ENCODE measurements around the gene E2F3. TPM values are rescaled to one million over a fixed set of nuclear protein-coding genes. Genes with fewer than 3 reads are reported as not detected.

E2F3 gene
- total RNA-seq, 1 experiment from 2014 or later: 35.7 TPM

DNA sequence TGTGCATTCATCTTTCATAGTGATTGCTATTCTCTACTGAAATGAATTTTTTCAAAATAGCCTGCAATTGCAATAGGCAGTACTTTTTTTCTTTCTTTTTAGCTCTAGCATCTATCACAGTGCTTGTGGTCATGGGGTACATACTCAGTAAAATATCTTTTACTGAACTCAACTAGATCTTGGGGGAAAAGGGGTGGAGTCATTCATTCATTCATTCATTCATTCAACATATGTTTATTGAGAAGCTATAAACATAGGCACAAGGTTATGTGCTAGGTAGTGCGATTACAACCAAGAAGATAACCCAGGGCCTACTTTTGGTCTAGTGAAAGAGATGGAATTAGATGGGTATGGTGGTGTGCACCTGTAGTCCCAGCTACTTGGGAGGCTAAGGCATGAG, 131.2 kb downstream of the E2F3 start:
- H3K56ac ChIP-seq (ENCODE audit: insufficient read length, low read depth, low read length): no peak overlapping the region
- no peak overlapping the region for H3K9ac ChIP-seq (ENCODE audit: extremely low read depth, insufficient read length, low read length)
- no peak overlapping the region for H2BK120ac ChIP-seq (ENCODE audit: low read depth, low read length, poor library complexity, severe bottlenecking)
- H3K4me2 ChIP-seq (ENCODE audit: insufficient read depth, insufficient read length, low read length): no peak overlapping the region
- no peak overlapping the region for H2AK5ac ChIP-seq (ENCODE audit: insufficient read length, low read length)
- DNase-seq: no peak
- peaks cover 17 to 18% of the 10 kb centered on the region in 2 experiments for H3K4me1 Mint-ChIP-seq
- no peaks in the 10 kb centered on the region for H3K9me3 Mint-ChIP-seq
- no peak overlapping the region for H4K5ac ChIP-seq (ENCODE audit: insufficient read length, low read depth, low read length)
- H2BK15ac ChIP-seq (ENCODE audit: low read depth, low read length): no peak overlapping the region
- H3K18ac ChIP-seq (ENCODE audit: insufficient read length, low read depth, low read length): no peak overlapping the region
- H3K27ac Mint-ChIP-seq: no peak overlapping the region; a peak in 1 of 7 replicates
- no peak overlapping the region for H2AFZ ChIP-seq (ENCODE audit: low read length)
- no peaks in the 10 kb centered on the region for H3K23me2 ChIP-seq (ENCODE audit: insufficient read length, low read depth, low read length, poor library complexity, severe bottlenecking)
- no peaks in the 10 kb centered on the region for H4K20me1 ChIP-seq (ENCODE audit: control insufficient read depth, insufficient read depth, insufficient read length)
- H4K8ac ChIP-seq (replicated peaks; ENCODE audit: insufficient read length, low read depth, low read length): no peak overlapping the region
- no peaks in the 10 kb centered on the region for H3K27me3 Mint-ChIP-seq (ENCODE audit: low read depth)
- no peaks in the 10 kb centered on the region for H3K27me3 ChIP-seq (ENCODE audit: insufficient read depth, low read length)
- no peak overlapping the region for H3T11ph ChIP-seq (ENCODE audit: low read length)
- no peak overlapping the region for H2BK12ac ChIP-seq (ENCODE audit: insufficient read length, low read depth, low read length)
- H3K4me3 Mint-ChIP-seq: no peak overlapping the region
- peaks cover 0 to 10% (median 6%) of the 10 kb centered on the region in 3 experiments; a peak in 5 of 7 replicates for H3K36me3 Mint-ChIP-seq (ENCODE audit: insufficient read depth in 1 of 3, low read depth in 3 of 3)
- no peak overlapping the region for H3K27ac ChIP-seq (ENCODE audit: insufficient read length, low read depth, low read length)
- no peak overlapping the region for H3K4ac ChIP-seq (ENCODE audit: low read depth, low read length)
- no peak overlapping the region for H3K23ac ChIP-seq (ENCODE audit: insufficient read length, low read depth, low read length)
- H2BK5ac ChIP-seq (ENCODE audit: insufficient read length, low read length): no peak overlapping the region
- H2BK20ac ChIP-seq (ENCODE audit: low read depth, low read length, poor library complexity, severe bottlenecking): no peak overlapping the region
- peaks cover 2% of the 10 kb centered on the region; the same call in 1 of the 2 replicates for H3K79me2 ChIP-seq (ENCODE audit: insufficient read depth, low read length)
- H4K91ac ChIP-seq (ENCODE audit: insufficient read length, low read depth, low read length): no peak overlapping the region
- no peaks in the 10 kb centered on the region; the same call in 1 of the 2 replicates for H3K4me1 ChIP-seq (ENCODE audit: insufficient read depth, low read length)
- H3K79me1 ChIP-seq (ENCODE audit: insufficient read depth, low read depth, low read length, poor library complexity, severe bottlenecking): no peaks in the 10 kb centered on the region
- TF ChIP-seq, protein P1, sequence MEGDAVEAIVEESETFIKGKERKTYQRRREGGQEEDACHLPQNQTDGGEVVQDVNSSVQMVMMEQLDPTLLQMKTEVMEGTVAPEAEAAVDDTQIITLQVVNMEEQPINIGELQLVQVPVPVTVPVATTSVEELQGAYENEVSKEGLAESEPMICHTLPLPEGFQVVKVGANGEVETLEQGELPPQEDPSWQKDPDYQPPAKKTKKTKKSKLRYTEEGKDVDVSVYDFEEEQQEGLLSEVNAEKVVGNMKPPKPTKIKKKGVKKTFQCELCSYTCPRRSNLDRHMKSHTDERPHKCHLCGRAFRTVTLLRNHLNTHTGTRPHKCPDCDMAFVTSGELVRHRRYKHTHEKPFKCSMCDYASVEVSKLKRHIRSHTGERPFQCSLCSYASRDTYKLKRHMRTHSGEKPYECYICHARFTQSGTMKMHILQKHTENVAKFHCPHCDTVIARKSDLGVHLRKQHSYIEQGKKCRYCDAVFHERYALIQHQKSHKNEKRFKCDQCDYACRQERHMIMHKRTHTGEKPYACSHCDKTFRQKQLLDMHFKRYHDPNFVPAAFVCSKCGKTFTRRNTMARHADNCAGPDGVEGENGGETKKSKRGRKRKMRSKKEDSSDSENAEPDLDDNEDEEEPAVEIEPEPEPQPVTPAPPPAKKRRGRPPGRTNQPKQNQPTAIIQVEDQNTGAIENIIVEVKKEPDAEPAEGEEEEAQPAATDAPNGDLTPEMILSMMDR (conservative IDR thresholded peaks at IDR 0.05): no peak
- no peak overlapping the region for H3K14ac ChIP-seq (ENCODE audit: insufficient read depth, low read length)
- no peaks in the 10 kb centered on the region for H3K9me3 ChIP-seq (ENCODE audit: control insufficient read depth, low read depth, low read length)
- WGBS (ENCODE audit: extremely low coverage, insufficient read length, low lambda C conversion rate): no CpG with 5 or more reads among the region's 1 CpG

All from H9 (cell line).